ENCODE measurements around the gene PIPOX.

- TF ChIP-seq GATA1 (IDR thresholded peaks at IDR 0.05; ENCODE audit: low read depth, low read length) = no peak
- no peak for TF ChIP-seq POLR2A (IDR thresholded peaks at IDR 0.05; ENCODE audit: low read length)
Observed at GRCh38 chr17:29004081-29004692, 38.8 kb upstream of the PIPOX start.
